ENCODE measurements around the gene KRTAP2-4.

DNA sequence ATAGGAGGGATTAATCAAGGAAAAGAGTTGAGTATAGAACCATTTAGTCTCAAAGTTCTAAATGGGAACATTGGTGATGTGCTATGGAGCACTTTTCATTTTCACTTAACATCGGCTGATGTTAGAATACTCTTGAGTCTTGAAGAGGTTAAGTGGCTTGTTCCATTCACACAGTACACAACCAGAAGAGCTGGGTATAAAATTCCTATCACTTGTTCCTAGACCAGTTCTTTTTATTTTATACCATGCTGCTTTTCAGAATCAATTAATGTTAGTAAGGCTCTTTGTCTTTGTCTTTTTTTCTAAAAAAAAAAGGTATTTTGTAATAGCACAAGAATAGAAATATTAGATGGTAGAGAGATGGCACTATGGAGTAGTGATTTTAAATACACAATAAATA is 22.7 kb downstream of the KRTAP2-4 start:
- TF ChIP-seq, protein P1, sequence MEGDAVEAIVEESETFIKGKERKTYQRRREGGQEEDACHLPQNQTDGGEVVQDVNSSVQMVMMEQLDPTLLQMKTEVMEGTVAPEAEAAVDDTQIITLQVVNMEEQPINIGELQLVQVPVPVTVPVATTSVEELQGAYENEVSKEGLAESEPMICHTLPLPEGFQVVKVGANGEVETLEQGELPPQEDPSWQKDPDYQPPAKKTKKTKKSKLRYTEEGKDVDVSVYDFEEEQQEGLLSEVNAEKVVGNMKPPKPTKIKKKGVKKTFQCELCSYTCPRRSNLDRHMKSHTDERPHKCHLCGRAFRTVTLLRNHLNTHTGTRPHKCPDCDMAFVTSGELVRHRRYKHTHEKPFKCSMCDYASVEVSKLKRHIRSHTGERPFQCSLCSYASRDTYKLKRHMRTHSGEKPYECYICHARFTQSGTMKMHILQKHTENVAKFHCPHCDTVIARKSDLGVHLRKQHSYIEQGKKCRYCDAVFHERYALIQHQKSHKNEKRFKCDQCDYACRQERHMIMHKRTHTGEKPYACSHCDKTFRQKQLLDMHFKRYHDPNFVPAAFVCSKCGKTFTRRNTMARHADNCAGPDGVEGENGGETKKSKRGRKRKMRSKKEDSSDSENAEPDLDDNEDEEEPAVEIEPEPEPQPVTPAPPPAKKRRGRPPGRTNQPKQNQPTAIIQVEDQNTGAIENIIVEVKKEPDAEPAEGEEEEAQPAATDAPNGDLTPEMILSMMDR (conservative IDR thresholded peaks at IDR 0.05 in 1 of 2, IDR thresholded peaks at IDR 0.05 in 1 of 2; ENCODE audit: low read depth in 1 of 2, low read length in 2 of 2), result no peak
- TF ChIP-seq EZH2 (IDR thresholded peaks at IDR 0.05; ENCODE audit: low read length, missing control alignments), result no peak
